GM12878 (cell line): ENCODE data around the gene CNTNAP5. TPM values are rescaled to one million over a fixed set of nuclear protein-coding genes. Genes with fewer than 3 reads are reported as not detected.

Source experiments
- ATAC-seq: fragments of 200-7000 bp; cut with Tn5 transposase; 3 replicates; pipeline ENCODE4 v1.9.1; 2020; ENCODE audit warnings: mild to moderate bottlenecking, moderate library complexity
- BruUV-seq: library from RNA; stranded (reverse); fragments of 400-500 nt; replicated peaks from 2 replicates; lab custom pipeline; 2021; lab: Mats Ljungman, UMichigan
- CTCF ChIA-PET: fragments of 300-600 bp; sonication (Branson Sonifier 250); formaldehyde crosslinking; extraction: SDS; loops from one replicate; lab custom pipeline; 2021; ENCODE audit warnings: inconsistent platforms; lab: Yijun Ruan, JAX
- POLR2A ChIA-PET: fragments of 350-600 bp; formaldehyde crosslinking; extraction: SDS; loops from one replicate; lab custom pipeline; 2021; ENCODE audit warnings: inconsistent platforms; lab: Charles Lee
- RAD21 ChIA-PET: fragments of 300-600 bp; sonication (Branson Sonifier 250); formaldehyde crosslinking; loops from one replicate; lab custom pipeline; 2023; ENCODE audit warnings: antibody characterized with exemption; ENCODE audit not compliant: unreplicated experiment; lab: Charles Lee
- SMC1A ChIA-PET: fragments of 300-600 bp; sonication (Branson Sonifier 250); formaldehyde crosslinking; loops from one replicate; lab custom pipeline; 2023; ENCODE audit not compliant: unreplicated experiment, uncharacterized antibody; lab: Charles Lee
- DNase-seq: peaks from one replicate; pipeline ENCODE4 v3.0.0-alpha.2; 2011; ENCODE audit warnings: low read depth, low spot score
- FAIRE-seq: peaks from 3 replicates; lab custom pipeline; 2011; peaks lifted over from hg19 to GRCh38; lab: Jason Lieb, UNC
- H2AFZ ChIP-seq: 2 replicates; pipeline ENCODE4 v1.6.0; 2011; ENCODE audit warnings: low read depth, low read length, control low read depth; ENCODE audit not compliant: control insufficient read depth
- H3K27ac ChIP-seq: 2 replicates; pipeline ENCODE4 v1.5.1; 2011; ENCODE audit warnings: control low read depth; ENCODE audit not compliant: control insufficient read depth, insufficient read depth
- H3K27me3 ChIP-seq, 2 experiments: replicated peaks in 1 of 2; 2 replicates each; pipeline versions ENCODE4 v1.6.0 to v1.6.1; 2011; ENCODE audit warnings: low read length in 1 of 2; ENCODE audit not compliant: control insufficient read depth in 2 of 2, insufficient read depth in 2 of 2
- H3K36me3 ChIP-seq, 2 experiments: 2 replicates each; pipeline ENCODE4 v1.5.1; 2011; ENCODE audit warnings: low read length in 1 of 2; ENCODE audit not compliant: control insufficient read depth in 2 of 2, insufficient read depth in 2 of 2
- H3K4me1 ChIP-seq: 2 replicates; pipeline ENCODE4 v1.6.1; 2011; ENCODE audit warnings: mild to moderate bottlenecking, low read length, moderate library complexity, mixed read lengths; ENCODE audit not compliant: control insufficient read depth, insufficient read depth
- H3K4me2 ChIP-seq: 2 replicates; pipeline ENCODE4 v1.6.0; 2011; ENCODE audit warnings: control low read depth; ENCODE audit not compliant: control insufficient read depth, insufficient read depth
- H3K4me3 ChIP-seq: fragments of 200-600 bp; sonication (generic); 2 replicates; pipeline ENCODE4 v1.5.1; 2016
- H3K79me2 ChIP-seq: 2 replicates; pipeline ENCODE4 v1.6.0; 2011; ENCODE audit warnings: low read length; ENCODE audit not compliant: control insufficient read depth, insufficient read depth
- H3K9ac ChIP-seq: 2 replicates; pipeline ENCODE4 v1.8.0; 2011; ENCODE audit warnings: low read length, control low read depth, mixed read lengths; ENCODE audit not compliant: control insufficient read depth, insufficient read depth
- H3K9me3 ChIP-seq: replicated peaks from 3 replicates; pipeline ENCODE4 v1.5.1; 2011; ENCODE audit warnings: mild to moderate bottlenecking, low read length; ENCODE audit not compliant: control insufficient read depth, insufficient read depth
- H4K20me1 ChIP-seq: 2 replicates; pipeline ENCODE4 v1.6.0; 2011; ENCODE audit not compliant: control insufficient read depth, insufficient read depth
- ATF7 ChIP-seq: fragments of 450-650 bp; IDR thresholded peaks from 2 replicates; pipeline ENCODE4 v1.6.1; 2016; ENCODE audit warnings: low read depth, mild to moderate bottlenecking
- E2F4 ChIP-seq: IDR thresholded peaks from 2 replicates; pipeline ENCODE4 v1.6.1; 2012; ENCODE audit warnings: low read depth, low read length, improper control_type of control experiment
- KDM1A ChIP-seq: fragments of 200-600 bp; sonication (generic); IDR thresholded peaks from 2 replicates; pipeline ENCODE4 v1.6.1; 2016; ENCODE audit warnings: borderline replicate concordance
- NFIC ChIP-seq: IDR thresholded peaks from 2 replicates; pipeline ENCODE4 v1.6.1; 2012; ENCODE audit warnings: low read depth, mild to moderate bottlenecking, inconsistent platforms, low read length, moderate library complexity
- NFYB ChIP-seq: IDR thresholded peaks from 2 replicates; pipeline ENCODE4 v1.6.1; 2011; ENCODE audit warnings: low read depth, mild to moderate bottlenecking, low read length, improper control_type of control experiment, moderate library complexity; ENCODE audit not compliant: insufficient read depth
- REST ChIP-seq: IDR thresholded peaks from 2 replicates; pipeline ENCODE4 v1.6.1; 2012; ENCODE audit warnings: mild to moderate bottlenecking, low read depth, low read length
- TCF3 ChIP-seq: IDR thresholded peaks from 2 replicates; pipeline ENCODE4 v1.6.1; 2012; ENCODE audit warnings: low read depth, mild to moderate bottlenecking, low read length, borderline replicate concordance; ENCODE audit not compliant: insufficient read depth
- ZNF24 ChIP-seq: fragments of 450-650 bp; IDR thresholded peaks from 2 replicates; pipeline ENCODE4 v1.6.1; 2017; ENCODE audit warnings: antibody characterized with exemption, mild to moderate bottlenecking
- WGBS: methylation state at CpG from one replicate; pipeline ENCODE4 v1.1.6; 2016; ENCODE audit warnings: low lambda C conversion rate; ENCODE audit not compliant: insufficient replicate concordance, insufficient coverage; ENCODE audit errors: missing lambda C conversion rate; 5-methylcytosine and 5-hydroxymethylcytosine counted together
- in situ Hi-C: fragments of 300-500 bp; cut with MboI; formaldehyde crosslinking; loops from 9 replicates; pipeline ENCODE4 v1.14.3; 2018; ENCODE audit warnings: mixed read lengths
- intact Hi-C: fragments of 100-400 bp; cut with micrococcal nuclease; formaldehyde crosslinking; loops from one replicate; pipeline ENCODE4 v1.14.2; 2022; ENCODE audit not compliant: unreplicated experiment
- polyA plus RNA-seq, 11 experiments: library from polyadenylated mRNA; depleted of rRNA in 4 of 11; unstranded in 6 of 11; stranded (reverse) in 5 of 11; fragments of >200 nt; fragmentation: Nextera tagmentation in 4 of 11; fragmentation: Illumina TruSeq in 1 of 11; extraction: Ambion mirVana in 4 of 11; extraction: Trizol in 1 of 11; gene quantifications; 1 replicate in 1 of 11; 2 replicates in 10 of 11; pipeline versions ENCODE4 v1.2.1 to v1.2.3, GENCODE V29; 2011 to 2016; ENCODE audit warnings: inconsistent platforms in 2 of 11, missing spikeins in 2 of 11, low read depth in 1 of 11
- total RNA-seq, 4 experiments: library from RNA; depleted of rRNA in 3 of 4; stranded (reverse); fragments of >200 nt in 3 of 4; fragmentation: Illumina TruSeq in 1 of 4; extraction: Trizol in 1 of 4; gene quantifications; 2 replicates each; pipeline versions ENCODE4 v1.2.1 to v1.2.3, GENCODE V29; 2013 to 2021
- TF ChIP-seq, protein P1 (sequence below): IDR thresholded peaks from 2 replicates; pipeline ENCODE4 v1.6.1; 2012; ENCODE audit warnings: low read length, inconsistent platforms

Gene CNTNAP5
- total and polyA plus RNA-seq, 10 of the 15 experiments (the other 5 are each of a cell fraction or from before 2014, with no cell fraction given): not detected

DNA sequence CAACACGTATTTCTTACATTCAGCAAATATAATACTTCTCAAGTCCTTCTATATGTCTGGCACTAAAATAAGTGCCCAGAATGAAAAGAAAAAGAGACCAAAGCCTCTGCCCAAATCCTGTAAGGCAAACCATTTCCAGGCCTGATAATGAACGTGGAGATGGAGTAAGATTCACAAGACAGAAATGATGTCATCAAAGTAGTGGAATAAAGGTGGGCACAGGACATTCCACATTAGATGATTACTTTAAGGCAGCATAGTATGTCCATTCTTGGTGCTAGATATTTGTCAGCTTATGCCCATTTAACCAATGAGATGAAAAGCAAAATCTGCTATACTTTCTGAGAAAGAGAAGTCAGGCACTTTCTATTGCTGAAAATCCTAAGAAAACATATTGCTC, 38.5 kb downstream of the CNTNAP5 start:
- Histone ChIP-seq H3K27me3 (no peaks in the 10 kb centered on the region), H2AFZ (no peak overlapping the region), H3K79me2 (no peaks in the 10 kb centered on the region), H3K9ac (no peak overlapping the region), H3K27ac (no peak overlapping the region), H3K4me1 (no peaks in the 10 kb centered on the region), H3K4me2 (no peak overlapping the region), H3K36me3 (no peaks in the 10 kb centered on the region), H4K20me1 (no peaks in the 10 kb centered on the region), H3K9me3 (no peaks in the 10 kb centered on the region), H3K4me3 (no peak overlapping the region)
- ChIA-PET POLR2A (no interaction called here), SMC1A (no interaction called here), RAD21 (no interaction called here), CTCF (no interaction called here)
- intact Hi-C loops: no loop called here
- WGBS: 6% methylated on average over 2 of the region's 2 CpGs
- DNase-seq: no peak
- in situ Hi-C loops: no loop called here
- TF ChIP-seq TCF3 (no peak), E2F4 (no peak), ZNF24 (no peak), ATF7 (no peak), NFIC (no peak), NFYB (no peak), KDM1A (no peak), REST (no peak)
- TF ChIP-seq, protein P1, sequence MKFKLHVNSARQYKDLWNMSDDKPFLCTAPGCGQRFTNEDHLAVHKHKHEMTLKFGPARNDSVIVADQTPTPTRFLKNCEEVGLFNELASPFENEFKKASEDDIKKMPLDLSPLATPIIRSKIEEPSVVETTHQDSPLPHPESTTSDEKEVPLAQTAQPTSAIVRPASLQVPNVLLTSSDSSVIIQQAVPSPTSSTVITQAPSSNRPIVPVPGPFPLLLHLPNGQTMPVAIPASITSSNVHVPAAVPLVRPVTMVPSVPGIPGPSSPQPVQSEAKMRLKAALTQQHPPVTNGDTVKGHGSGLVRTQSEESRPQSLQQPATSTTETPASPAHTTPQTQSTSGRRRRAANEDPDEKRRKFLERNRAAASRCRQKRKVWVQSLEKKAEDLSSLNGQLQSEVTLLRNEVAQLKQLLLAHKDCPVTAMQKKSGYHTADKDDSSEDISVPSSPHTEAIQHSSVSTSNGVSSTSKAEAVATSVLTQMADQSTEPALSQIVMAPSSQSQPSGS: no peak
- no peak for ATAC-seq
- no TSS peak for BruUV-seq
- FAIRE-seq: no peak
